Liver (tissue), 9 donors: ENCODE measurements around the gene TXNDC12. TPM values are rescaled to one million over a fixed set of nuclear protein-coding genes. Genes with fewer than 3 reads are reported as not detected.

ENCODE experiments used
- DNase-seq: peaks from one replicate; pipeline ENCODE4 v3.0.0-alpha.2; 2017; ENCODE audit warnings: low spot score
- H3K27ac ChIP-seq, 2 donors: one replicate each; pipeline ENCODE4 v1.7.0; 2013; ENCODE audit warnings: inconsistent platforms in 2 of 2, low read length in 2 of 2, control low read depth in 1 of 2, low read depth in 1 of 2, mild to moderate bottlenecking in 1 of 2
- H3K27me3 ChIP-seq, 4 donors: one replicate each; pipeline versions ENCODE4 v1.6.1 to v1.7.0; 2013; ENCODE audit warnings: low read length in 3 of 4, inconsistent platforms in 1 of 4, mild to moderate bottlenecking in 1 of 4, moderate library complexity in 1 of 4; ENCODE audit not compliant: control insufficient read depth in 4 of 4, insufficient read depth in 4 of 4
- H3K36me3 ChIP-seq, 4 donors: one replicate each; pipeline versions ENCODE4 v1.6.1 to v1.7.0; 2013; ENCODE audit warnings: low read length in 3 of 4, mild to moderate bottlenecking in 3 of 4, low read depth in 1 of 4, moderate library complexity in 1 of 4; ENCODE audit not compliant: control insufficient read depth in 4 of 4, insufficient read depth in 3 of 4
- H3K4me1 ChIP-seq, 4 donors: one replicate each; pipeline versions ENCODE4 v1.6.1 to v1.7.0; 2013; ENCODE audit warnings: low read length in 3 of 4, mild to moderate bottlenecking in 3 of 4, moderate library complexity in 1 of 4; ENCODE audit not compliant: control insufficient read depth in 4 of 4, insufficient read depth in 4 of 4
- H3K4me3 ChIP-seq, 3 donors: one replicate each; pipeline versions ENCODE4 v1.6.1 to v1.7.0; 2013; ENCODE audit warnings: low read length in 3 of 3, control low read depth in 1 of 3, low read depth in 1 of 3, mild to moderate bottlenecking in 1 of 3
- H3K9ac ChIP-seq, 2 donors: one replicate each; pipeline ENCODE4 v1.7.0; 2013; ENCODE audit warnings: low read length in 2 of 2, mild to moderate bottlenecking in 2 of 2, moderate library complexity in 2 of 2, control low read depth in 1 of 2, low read depth in 1 of 2
- H3K9me3 ChIP-seq, 4 donors: one replicate each; pipeline versions ENCODE4 v1.6.1 to v1.7.0; 2013; ENCODE audit warnings: low read length in 3 of 4; ENCODE audit not compliant: control insufficient read depth in 4 of 4
- EGR1 ChIP-seq, 2 donors: IDR thresholded peaks; 2 replicates each; pipeline ENCODE4 v1.6.1; 2016 to 2018; ENCODE audit warnings: antibody characterized with exemption in 2 of 2, low read depth in 2 of 2
- FOXA2 ChIP-seq: IDR thresholded peaks from 2 replicates; pipeline ENCODE4 v1.6.1; 2016; ENCODE audit warnings: antibody characterized with exemption
- HNF4A ChIP-seq, 2 donors: conservative IDR thresholded peaks; 2 replicates each; pipeline ENCODE4 v1.6.1; 2016; ENCODE audit warnings: antibody characterized with exemption in 2 of 2, mild to moderate bottlenecking in 2 of 2
- HNF4G ChIP-seq: IDR thresholded peaks from 2 replicates; pipeline ENCODE4 v1.6.1; 2016; ENCODE audit warnings: antibody characterized with exemption
- NR2F2 ChIP-seq: IDR thresholded peaks from 2 replicates; pipeline ENCODE4 v1.6.1; 2016; ENCODE audit warnings: antibody characterized with exemption
- RAD21 ChIP-seq, 2 donors: IDR thresholded peaks; 2 replicates each; pipeline ENCODE4 v1.6.1; 2016; ENCODE audit warnings: antibody characterized with exemption in 2 of 2, mild to moderate bottlenecking in 2 of 2
- SP1 ChIP-seq: IDR thresholded peaks from 2 replicates; pipeline ENCODE4 v1.6.1; 2018; ENCODE audit warnings: antibody characterized with exemption, mild to moderate bottlenecking
- TAF1 ChIP-seq: conservative IDR thresholded peaks from 2 replicates; pipeline ENCODE4 v1.6.1; 2016; ENCODE audit warnings: antibody characterized with exemption, mild to moderate bottlenecking
- YY1 ChIP-seq: IDR thresholded peaks from 2 replicates; pipeline ENCODE4 v1.6.1; 2016; ENCODE audit warnings: antibody characterized with exemption, mild to moderate bottlenecking
- WGBS: extraction: QIAGEN DNeasy Blood & Tissue Kit; methylation state at CpG from one replicate; pipeline ENCODE4 v1.1.7; 2013; 5-methylcytosine and 5-hydroxymethylcytosine counted together
- polyA plus RNA-seq, 2 donors: library from polyadenylated mRNA; stranded (reverse) in 1 of 2; unstranded in 1 of 2; fragments of 200-250 nt in 1 of 2; fragments of >200 nt in 1 of 2; fragmentation: Nextera tagmentation in 1 of 2; extraction: Ambion mirVana in 1 of 2; gene quantifications; one replicate each; pipeline versions ENCODE4 v1.2.1 to v1.2.3, GENCODE V29; 2013 to 2015
- total RNA-seq, 2 donors: library from RNA; depleted of rRNA; stranded (reverse); fragments of >200 nt; gene quantifications; one replicate each; pipeline ENCODE4 v1.2.3, GENCODE V29; 2014
- TF ChIP-seq, protein P1 (sequence below): IDR thresholded peaks from 2 replicates; pipeline ENCODE4 v1.6.1; 2016; ENCODE audit warnings: antibody characterized with exemption, mild to moderate bottlenecking
- TF ChIP-seq, protein P2 (sequence below): IDR thresholded peaks from 2 replicates; pipeline ENCODE4 v1.6.1; 2016; ENCODE audit warnings: antibody characterized with exemption
- TF ChIP-seq, protein P3 (sequence below): IDR thresholded peaks from 2 replicates; pipeline ENCODE4 v1.6.1; 2016; ENCODE audit warnings: antibody characterized with exemption
- TF ChIP-seq, protein P4 (sequence below): fragments of 150-350 bp; IDR thresholded peaks from 2 replicates; pipeline ENCODE4 v1.5.1; 2017; ENCODE audit warnings: improper control_type of control experiment, low read depth, low read length; ENCODE audit not compliant: missing input control
- donor health status: healthy.
- donor health status: healthy.
- donor health status: healthy.
- donor health status: healthy.
- donor health status: healthy.

The TXNDC12 gene
- total and polyA plus RNA-seq, 4 donors, result 17.5 to 35.8 (median 20.7) TPM

DNA sequence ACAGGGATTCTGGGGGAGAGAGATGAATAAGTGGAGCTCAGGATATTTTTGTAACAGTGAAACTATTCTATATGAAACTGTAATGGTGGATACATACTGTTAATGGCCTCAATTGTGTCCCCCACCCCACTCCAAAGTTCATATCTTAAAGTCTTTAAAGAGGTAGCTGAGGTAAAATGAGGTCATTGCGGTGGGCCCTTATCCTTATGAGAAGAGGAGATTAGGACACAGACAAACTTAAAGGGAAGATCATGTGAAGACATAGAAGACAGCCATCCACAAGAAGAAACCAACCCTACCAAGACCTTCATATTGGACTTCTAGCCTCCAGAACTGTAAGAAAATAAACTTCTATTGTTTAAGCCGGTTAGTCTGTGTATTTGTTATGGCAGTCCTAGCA, 9.8 kb downstream of the TXNDC12 start:
- Histone ChIP-seq H3K9me3 (no peaks in the 10 kb centered on the region), H3K27ac (no peak overlapping the region), H3K4me3 (no peak overlapping the region), H3K27me3 (no peaks in the 10 kb centered on the region), H3K9ac (no peak overlapping the region), H3K36me3 (peaks cover 2 to 5% (median 4%) of the 10 kb centered on the region in 4 donors), H3K4me1 (no peaks in the 10 kb centered on the region)
- DNase-seq, result no peak
- WGBS, result 94% methylated on average over 2 of the region's 2 CpGs
- TF ChIP-seq HNF4A (conservative IDR thresholded peaks at IDR 0.05) (no peak), RAD21 (IDR thresholded peaks at IDR 0.05) (no peak), NR2F2 (no peak), YY1 (no peak), TAF1 (no peak), FOXA2 (no peak)
- TF ChIP-seq, protein P1, sequence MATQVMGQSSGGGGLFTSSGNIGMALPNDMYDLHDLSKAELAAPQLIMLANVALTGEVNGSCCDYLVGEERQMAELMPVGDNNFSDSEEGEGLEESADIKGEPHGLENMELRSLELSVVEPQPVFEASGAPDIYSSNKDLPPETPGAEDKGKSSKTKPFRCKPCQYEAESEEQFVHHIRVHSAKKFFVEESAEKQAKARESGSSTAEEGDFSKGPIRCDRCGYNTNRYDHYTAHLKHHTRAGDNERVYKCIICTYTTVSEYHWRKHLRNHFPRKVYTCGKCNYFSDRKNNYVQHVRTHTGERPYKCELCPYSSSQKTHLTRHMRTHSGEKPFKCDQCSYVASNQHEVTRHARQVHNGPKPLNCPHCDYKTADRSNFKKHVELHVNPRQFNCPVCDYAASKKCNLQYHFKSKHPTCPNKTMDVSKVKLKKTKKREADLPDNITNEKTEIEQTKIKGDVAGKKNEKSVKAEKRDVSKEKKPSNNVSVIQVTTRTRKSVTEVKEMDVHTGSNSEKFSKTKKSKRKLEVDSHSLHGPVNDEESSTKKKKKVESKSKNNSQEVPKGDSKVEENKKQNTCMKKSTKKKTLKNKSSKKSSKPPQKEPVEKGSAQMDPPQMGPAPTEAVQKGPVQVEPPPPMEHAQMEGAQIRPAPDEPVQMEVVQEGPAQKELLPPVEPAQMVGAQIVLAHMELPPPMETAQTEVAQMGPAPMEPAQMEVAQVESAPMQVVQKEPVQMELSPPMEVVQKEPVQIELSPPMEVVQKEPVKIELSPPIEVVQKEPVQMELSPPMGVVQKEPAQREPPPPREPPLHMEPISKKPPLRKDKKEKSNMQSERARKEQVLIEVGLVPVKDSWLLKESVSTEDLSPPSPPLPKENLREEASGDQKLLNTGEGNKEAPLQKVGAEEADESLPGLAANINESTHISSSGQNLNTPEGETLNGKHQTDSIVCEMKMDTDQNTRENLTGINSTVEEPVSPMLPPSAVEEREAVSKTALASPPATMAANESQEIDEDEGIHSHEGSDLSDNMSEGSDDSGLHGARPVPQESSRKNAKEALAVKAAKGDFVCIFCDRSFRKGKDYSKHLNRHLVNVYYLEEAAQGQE, result no peak
- TF ChIP-seq, protein P2, sequence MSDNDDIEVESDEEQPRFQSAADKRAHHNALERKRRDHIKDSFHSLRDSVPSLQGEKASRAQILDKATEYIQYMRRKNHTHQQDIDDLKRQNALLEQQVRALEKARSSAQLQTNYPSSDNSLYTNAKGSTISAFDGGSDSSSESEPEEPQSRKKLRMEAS, result no peak

DNA sequence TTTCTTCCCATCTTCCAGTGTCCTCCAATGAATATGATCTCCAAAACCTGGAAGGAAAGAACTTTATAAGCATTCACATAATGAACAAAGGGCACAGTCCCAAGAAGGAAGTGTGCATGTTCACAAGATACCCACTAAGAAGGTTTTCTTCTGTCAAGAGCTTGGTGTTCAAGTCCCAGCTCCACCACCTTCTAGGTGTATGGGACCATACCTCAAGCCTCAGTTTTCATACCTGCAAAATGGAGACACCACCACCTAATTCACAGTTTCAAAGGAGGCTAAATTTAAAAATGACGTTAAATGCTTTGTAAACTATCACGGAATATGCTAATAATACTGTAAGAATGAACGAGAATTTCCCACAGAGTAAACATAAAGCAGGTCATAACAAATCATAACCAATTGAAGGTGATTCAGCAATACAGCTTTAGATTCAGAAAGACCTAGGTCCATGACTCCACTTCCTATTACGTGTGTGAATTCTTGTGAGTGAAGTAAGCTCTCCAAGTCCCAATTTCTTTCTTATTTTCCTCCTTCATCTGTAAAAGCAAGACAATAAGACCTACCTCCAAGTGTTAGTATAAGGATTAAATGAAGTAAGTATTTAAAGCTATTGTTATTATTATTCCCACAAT, 13.3 kb downstream of the TXNDC12 start:
- H3K9me3 ChIP-seq, result no peaks in the 10 kb centered on the region
- no peak overlapping the region for H3K4me3 ChIP-seq
- peaks cover 2 to 10% (median 6%) of the 10 kb centered on the region in 4 donors for H3K36me3 ChIP-seq
- DNase-seq, result no peak
- TF ChIP-seq EGR1 (IDR thresholded peaks at IDR 0.05; ENCODE audit: low read depth in 2 of 2), result no peak
- TF ChIP-seq SP1, result no peak
- TF ChIP-seq, protein P3, sequence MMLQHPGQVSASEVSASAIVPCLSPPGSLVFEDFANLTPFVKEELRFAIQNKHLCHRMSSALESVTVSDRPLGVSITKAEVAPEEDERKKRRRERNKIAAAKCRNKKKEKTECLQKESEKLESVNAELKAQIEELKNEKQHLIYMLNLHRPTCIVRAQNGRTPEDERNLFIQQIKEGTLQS, result no peak
- H3K4me1 ChIP-seq, result peaks cover 6 to 9% (median 7%) of the 10 kb centered on the region in 4 donors
- 97% methylated on average over 4 of the region's 4 CpGs for WGBS
- no peak overlapping the region for H3K27ac ChIP-seq
- H3K9ac ChIP-seq, result no peak overlapping the region
- H3K27me3 ChIP-seq, result no peaks in the 10 kb centered on the region

DNA sequence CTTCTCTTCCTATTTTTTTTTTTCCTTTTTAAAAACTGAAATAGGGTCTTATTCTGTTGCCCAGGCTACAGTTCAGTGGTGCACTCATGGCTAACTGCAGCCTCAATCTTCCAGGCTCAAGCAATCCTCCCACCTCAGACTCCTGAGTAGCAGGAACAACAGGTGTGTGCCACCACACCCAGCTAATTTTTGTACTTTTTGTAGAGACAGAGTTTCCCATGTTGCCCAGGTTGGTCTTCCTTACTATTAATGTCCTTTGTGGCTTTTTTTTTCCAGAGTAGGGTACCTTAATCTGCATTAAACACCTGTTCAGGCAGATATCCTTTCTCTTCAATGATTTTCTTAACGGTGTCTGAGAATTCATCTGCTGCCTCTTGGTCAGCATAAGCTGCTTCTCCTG, 17.1 kb downstream of the TXNDC12 start:
- Histone ChIP-seq H3K27me3 (no peaks in the 10 kb centered on the region), H3K9ac (no peak overlapping the region), H3K4me3 (no peak overlapping the region), H3K36me3 (peaks cover 2 to 12% (median 8%) of the 10 kb centered on the region in 4 donors), H3K27ac (no peak overlapping the region), H3K9me3 (no peaks in the 10 kb centered on the region), H3K4me1 (peaks cover 6 to 12% (median 7%) of the 10 kb centered on the region in 4 donors)
- no peak for TF ChIP-seq HNF4G
- TF ChIP-seq SP1, result no peak
- TF ChIP-seq, protein P4, sequence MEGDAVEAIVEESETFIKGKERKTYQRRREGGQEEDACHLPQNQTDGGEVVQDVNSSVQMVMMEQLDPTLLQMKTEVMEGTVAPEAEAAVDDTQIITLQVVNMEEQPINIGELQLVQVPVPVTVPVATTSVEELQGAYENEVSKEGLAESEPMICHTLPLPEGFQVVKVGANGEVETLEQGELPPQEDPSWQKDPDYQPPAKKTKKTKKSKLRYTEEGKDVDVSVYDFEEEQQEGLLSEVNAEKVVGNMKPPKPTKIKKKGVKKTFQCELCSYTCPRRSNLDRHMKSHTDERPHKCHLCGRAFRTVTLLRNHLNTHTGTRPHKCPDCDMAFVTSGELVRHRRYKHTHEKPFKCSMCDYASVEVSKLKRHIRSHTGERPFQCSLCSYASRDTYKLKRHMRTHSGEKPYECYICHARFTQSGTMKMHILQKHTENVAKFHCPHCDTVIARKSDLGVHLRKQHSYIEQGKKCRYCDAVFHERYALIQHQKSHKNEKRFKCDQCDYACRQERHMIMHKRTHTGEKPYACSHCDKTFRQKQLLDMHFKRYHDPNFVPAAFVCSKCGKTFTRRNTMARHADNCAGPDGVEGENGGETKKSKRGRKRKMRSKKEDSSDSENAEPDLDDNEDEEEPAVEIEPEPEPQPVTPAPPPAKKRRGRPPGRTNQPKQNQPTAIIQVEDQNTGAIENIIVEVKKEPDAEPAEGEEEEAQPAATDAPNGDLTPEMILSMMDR, result no peak
- TF ChIP-seq EGR1 (IDR thresholded peaks at IDR 0.05; ENCODE audit: low read depth in 2 of 2), result no peak
- DNase-seq, result no peak
- WGBS, result 93% methylated on average over 1 of the region's 1 CpG
